Measurements from ENCODE around the gene KRT24.
A peak's percentile ranks its signal among the peaks of the same experiment; 100 is the strongest.
"Not testable (repeated sequence)": the region's sequence is repeated elsewhere in the genome, so short reads cannot be mapped to it uniquely, and the experiment has no call there.

The KRT24 gene

DNA sequence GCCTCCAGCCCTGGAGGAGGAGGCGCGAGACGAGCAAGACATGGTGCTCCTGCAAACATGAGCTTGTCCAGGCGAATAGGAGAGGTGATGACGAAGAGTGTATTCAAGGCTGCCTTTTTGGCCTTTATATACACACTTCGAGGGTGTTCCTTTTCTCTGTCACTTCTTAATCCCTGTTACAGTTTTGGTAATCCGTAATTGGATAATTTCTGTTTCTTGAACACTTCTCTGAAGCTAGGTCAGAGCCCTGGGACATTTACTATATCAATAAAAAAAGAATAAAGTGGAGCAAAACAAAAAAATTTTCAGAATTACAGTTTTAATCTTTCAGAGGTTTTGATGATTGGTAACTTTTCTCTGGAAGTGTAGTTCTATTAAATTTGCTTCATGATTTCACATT, at the start of gene KRT24:
Gene KRT24 (minus strand): TSS at position 101 of the 400 bp plus-strand sequence. CDS start 59 bp downstream, at position 42.
- DNase-seq = no peak

GRCh38 chr17:40751065-40751464, 47.5 kb upstream of the KRT24 start:
- DNase-seq = no peak

GRCh38 chr17:40750391-40750790, 46.8 kb upstream of the KRT24 start:
- DNase-seq = no peak

DNA sequence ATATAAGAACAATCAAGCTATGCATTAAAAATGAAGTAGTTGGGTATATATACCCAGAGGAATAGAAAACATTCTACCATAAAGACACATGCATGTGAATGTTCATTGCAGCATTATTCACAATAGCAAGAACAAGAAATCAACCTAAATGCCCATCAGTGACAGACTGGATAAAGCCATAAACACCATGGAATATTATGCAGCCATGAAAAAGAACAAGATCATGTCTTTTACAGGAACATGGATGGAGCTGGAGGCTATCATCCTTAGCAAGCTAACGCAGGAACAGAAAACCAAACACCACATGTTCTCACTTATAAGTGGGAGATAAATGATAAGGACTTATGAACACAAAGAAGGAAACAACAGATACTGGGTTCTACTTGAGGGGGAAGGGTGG, 45.1 kb upstream of the KRT24 start:
- not testable (repeated sequence) for DNase-seq

DNA sequence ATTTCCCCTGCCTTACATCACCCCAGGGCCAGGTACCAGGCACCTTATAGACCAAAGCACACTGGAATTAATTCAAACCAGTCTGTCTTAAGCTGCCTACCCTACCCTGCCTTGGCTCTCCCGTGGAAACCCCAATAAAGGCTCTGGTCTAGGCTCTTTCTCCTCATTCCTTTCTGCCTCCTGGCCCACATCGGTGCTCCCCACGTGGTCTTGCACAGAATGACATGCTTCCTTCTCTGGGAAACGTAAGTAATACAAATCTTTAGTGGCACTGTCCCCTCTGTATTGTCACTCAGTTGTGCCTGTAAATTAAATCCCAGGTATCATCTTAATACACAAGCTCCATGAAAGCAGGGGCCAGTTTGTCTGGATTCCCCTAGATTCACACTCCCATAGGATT, 35.0 kb upstream of the KRT24 start:
- no peak for DNase-seq

DNA sequence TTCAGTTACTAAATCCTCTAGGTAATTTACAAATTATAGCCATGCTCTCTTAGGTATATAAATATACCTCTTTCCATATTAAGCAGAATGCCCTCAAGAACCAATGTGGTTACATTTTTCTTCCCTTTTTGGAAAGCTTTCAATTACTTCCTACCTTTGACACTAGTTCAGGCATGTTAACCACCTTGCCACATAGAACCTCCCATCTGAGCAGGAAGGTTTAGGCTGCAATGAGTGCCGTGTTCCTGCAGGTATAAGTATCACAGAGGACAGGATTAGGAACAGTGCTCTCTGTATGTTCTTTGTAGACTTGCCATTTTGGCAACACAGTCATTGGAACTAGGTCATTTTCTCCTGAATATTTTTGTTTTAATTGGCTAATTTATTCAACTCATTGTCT, 31.5 kb upstream of the KRT24 start:
- no peak for DNase-seq

GRCh38 chr17:40734018-40734417, 30.5 kb upstream of the KRT24 start:
- DNase-seq = no peak

- DNase-seq = no peak
These were observed 27.4 kb upstream of the KRT24 start for GRCh38 chr17:40730970-40731369.

- DNase-seq = no peak
These were observed 24.1 kb upstream of the KRT24 start for GRCh38 chr17:40727447-40728231.

DNA sequence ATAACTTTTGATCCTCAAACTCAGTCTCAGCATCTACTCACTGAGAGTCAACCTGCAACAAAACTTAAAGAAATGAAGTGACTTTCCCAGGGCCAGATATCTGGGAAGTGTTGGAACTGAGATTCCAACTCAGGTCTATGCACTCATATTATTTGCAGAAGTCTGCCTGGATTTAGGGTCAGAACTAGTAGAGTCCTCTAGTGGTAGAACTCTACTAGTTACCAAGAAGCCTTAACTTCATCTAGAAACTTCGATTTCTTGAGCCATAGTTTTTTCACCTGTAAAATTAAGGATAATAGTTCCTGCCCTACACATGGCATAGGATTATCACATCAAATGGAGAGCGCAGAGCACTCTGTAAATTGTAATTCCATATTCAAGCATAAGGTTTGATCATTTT, 23.4 kb upstream of the KRT24 start:
- no peak for DNase-seq

GRCh38 chr17:40724656-40725055, 21.1 kb upstream of the KRT24 start:
- DNase-seq = no peak

GRCh38 chr17:40722241-40722640, 18.7 kb upstream of the KRT24 start:
- DNase-seq = no peak

DNA sequence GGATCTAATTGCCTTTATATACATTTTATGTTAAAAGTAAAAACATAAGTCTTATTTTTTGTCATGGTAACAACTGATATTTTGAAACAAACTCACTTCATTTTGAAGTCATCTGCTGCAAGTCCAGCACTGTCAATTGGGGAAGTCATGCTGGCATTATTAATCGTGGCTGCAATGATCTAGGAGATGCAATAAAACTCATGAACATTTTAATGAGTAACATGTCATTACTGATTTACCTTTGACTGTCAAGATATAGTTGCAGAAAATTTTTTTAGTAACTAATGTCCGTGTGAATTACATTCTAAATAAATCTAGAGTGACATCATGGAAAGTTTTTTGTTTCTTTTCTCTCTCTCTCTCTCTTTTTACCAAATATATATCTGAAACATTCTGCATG, 17.3 kb upstream of the KRT24 start:
- DNase-seq = no peak

GRCh38 chr17:40718930-40719329, 15.4 kb upstream of the KRT24 start:
- no peak for DNase-seq

- no peak for DNase-seq
These were observed 14.2 kb upstream of the KRT24 start for GRCh38 chr17:40717776-40718175.

DNA sequence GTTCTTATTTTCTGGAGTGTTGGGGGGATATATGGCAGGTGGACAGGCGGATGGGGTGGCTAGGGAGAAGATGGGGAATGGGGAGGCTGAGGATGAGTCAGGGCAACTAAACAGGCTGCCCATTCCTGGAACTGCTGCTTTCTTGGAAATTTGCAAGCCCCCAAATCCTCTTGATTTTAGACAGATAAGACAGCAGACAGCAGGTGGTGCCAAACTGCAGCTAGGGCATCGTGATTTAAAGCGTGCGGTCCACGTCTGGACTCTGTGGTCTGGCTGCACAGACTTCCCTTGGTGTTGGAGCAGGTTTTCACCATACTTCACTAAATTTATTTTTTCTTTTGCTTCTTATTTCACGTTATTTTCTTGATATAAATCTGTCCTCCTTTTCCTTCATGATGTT, 10.9 kb upstream of the KRT24 start:
- no peak for DNase-seq

GRCh38 chr17:40707745-40708144, 4.2 kb upstream of the KRT24 start:
- no peak for DNase-seq

GRCh38 chr17:40705584-40705983, 2.0 kb upstream of the KRT24 start:
- no peak for DNase-seq

- DNase-seq = no peak
These were observed 1.3 kb downstream of the KRT24 start for GRCh38 chr17:40702271-40702670.

DNA sequence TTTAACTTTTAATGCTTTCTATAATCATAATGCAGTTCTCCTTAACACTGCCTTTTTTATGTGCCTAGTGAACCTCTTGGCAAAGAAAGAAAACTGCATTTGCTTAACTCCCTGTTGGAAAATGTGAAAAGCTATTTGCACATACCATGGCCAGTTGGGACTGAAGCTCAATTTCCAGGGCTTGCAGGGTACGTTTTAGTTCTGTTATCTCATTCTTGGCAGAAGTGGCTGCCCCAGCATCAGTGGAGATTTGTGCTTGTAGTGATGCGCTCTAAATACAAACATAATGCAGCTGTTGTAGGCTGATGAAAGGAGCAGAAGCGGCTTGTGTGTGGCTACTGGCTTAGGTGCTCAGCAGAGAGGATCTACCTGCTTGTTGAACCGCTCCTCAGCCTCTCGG, 3.7 kb downstream of the KRT24 start:
- peak; percentile 36 for DNase-seq

DNA sequence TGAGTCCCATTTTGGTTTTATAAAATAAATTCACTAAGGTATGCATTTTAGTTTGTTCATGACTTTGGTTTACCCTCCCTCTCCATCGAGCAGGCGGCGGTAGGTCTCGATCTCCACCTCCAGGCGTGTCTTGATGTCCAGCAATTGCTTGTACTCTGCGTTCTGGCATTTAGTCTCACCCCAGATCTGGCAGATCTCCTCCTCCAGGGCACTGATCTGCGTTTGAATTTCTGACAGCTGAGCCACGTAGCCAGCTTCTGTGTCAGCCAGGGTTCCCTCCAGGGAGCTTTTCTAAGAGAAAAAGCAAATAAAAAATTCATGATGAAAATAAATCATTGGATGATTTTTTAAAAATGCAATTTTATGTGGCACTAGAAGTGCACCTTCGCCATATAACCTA, 4.2 kb downstream of the KRT24 start:
- DNase-seq = peak; percentile 44

- DNase-seq = no peak
These were observed 6.3 kb downstream of the KRT24 start for GRCh38 chr17:40697297-40697696.

DNA sequence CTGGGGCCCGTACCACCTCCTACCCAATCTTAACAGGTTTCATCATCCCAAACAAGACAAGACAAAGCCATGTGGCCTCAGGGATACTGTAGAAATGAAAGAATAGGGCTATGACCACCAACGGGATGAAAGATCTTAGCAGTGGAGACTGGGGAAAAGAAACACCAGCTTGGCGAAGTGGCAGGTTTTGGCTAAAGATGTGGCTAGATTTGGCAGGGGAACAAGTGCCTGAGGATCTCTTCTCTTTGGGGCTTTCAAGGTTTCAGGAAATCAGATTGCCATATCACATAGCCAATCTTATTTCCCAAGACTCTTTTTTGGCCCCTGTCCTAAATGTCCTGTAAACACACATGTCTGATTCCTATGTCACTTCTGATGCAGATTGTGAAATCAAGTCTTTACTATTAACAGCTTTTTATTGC, 6.9 kb downstream of the KRT24 start:
- DNase-seq = no peak

- no peak for DNase-seq
These were observed 7.6 kb downstream of the KRT24 start for GRCh38 chr17:40695874-40696472.

DNA sequence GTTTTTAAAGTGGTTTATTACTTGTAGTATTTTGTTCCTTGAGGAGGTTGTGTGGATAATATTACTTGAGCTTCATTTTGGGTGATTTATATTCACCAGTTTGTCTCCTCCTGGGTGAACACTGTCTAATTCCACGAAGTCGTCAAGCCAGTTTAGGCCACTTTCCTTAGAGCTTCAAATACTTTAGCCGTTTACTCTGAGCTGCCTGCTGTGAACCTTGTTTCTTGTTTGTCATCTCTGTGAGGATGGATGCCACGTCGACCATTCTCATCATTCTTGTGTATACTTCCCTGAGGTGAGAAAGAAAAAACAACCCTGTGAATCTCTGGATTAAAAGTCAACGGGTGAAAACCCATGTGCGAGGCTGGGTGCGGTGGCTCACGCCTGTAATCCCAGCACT, 9.0 kb downstream of the KRT24 start:
- no peak for DNase-seq
